Hepatocyte (in vitro differentiated cells): ENCODE results near the gene PLD1. TPM values are rescaled to one million over a fixed set of nuclear protein-coding genes. Genes with fewer than 3 reads are reported as not detected.

Source experiments
- DNase-seq: peaks from one replicate; pipeline ENCODE4 v3.0.0-alpha.2; 2016; ENCODE audit warnings: low spot score
- H2AFZ ChIP-seq: fragments of 200-600 bp; sonication (generic); 2 replicates; pipeline ENCODE4 v1.6.0; 2016; ENCODE audit warnings: antibody characterized with exemption, mild to moderate bottlenecking
- H3K27ac ChIP-seq: fragments of 200-600 bp; sonication (generic); 2 replicates; pipeline ENCODE4 v1.5.1; 2016; ENCODE audit warnings: mild to moderate bottlenecking
- H3K27me3 ChIP-seq: fragments of 200-600 bp; sonication (generic); 2 replicates; pipeline ENCODE4 v1.6.1; 2016
- H3K36me3 ChIP-seq: fragments of 200-600 bp; sonication (generic); replicated peaks from 2 replicates; pipeline ENCODE4 v1.5.1; 2016; ENCODE audit warnings: low read depth; ENCODE audit not compliant: insufficient read depth
- H3K4me1 ChIP-seq: fragments of 200-600 bp; sonication (generic); 2 replicates; pipeline ENCODE4 v1.5.1; 2016; ENCODE audit warnings: mild to moderate bottlenecking, moderate library complexity; ENCODE audit not compliant: insufficient read depth
- H3K4me2 ChIP-seq: fragments of 200-600 bp; sonication (generic); 2 replicates; pipeline ENCODE4 v1.6.0; 2016
- H3K4me3 ChIP-seq: fragments of 200-600 bp; sonication (generic); 2 replicates; pipeline ENCODE4 v1.5.1; 2016; ENCODE audit warnings: mild to moderate bottlenecking
- H3K79me2 ChIP-seq: fragments of 200-600 bp; sonication (generic); 2 replicates; pipeline ENCODE4 v1.6.0; 2017; ENCODE audit warnings: mild to moderate bottlenecking
- H3K9me2 ChIP-seq: fragments of 200-600 bp; sonication (generic); replicated peaks from 2 replicates; pipeline ENCODE4 v1.6.0; 2017; ENCODE audit warnings: mild to moderate bottlenecking; ENCODE audit not compliant: insufficient read depth
- H3K9me3 ChIP-seq: fragments of 200-600 bp; sonication (generic); 2 replicates; pipeline ENCODE4 v1.5.1; 2016; ENCODE audit warnings: low read depth, mild to moderate bottlenecking
- H4K20me1 ChIP-seq: fragments of 200-600 bp; sonication (generic); 2 replicates; pipeline ENCODE4 v1.6.0; 2016; ENCODE audit warnings: mild to moderate bottlenecking; ENCODE audit not compliant: insufficient read depth, poor library complexity, severe bottlenecking
- EZH2 ChIP-seq: fragments of 200-600 bp; sonication (generic); IDR thresholded peaks from 2 replicates; pipeline ENCODE4 v1.6.1; 2016; ENCODE audit warnings: antibody characterized with exemption, mild to moderate bottlenecking, borderline replicate concordance
- EZH2phosphoT487 ChIP-seq: fragments of 200-600 bp; sonication (generic); IDR thresholded peaks from one replicate; pipeline ENCODE4 v1.6.1; 2018; ENCODE audit warnings: antibody characterized with exemption, mild to moderate bottlenecking, low read depth, moderate library complexity; ENCODE audit not compliant: unreplicated experiment, severe bottlenecking
- WGBS: methylation state at CpG from one replicate; pipeline ENCODE4 v1.1.6; 2016; ENCODE audit warnings: low lambda C conversion rate; ENCODE audit errors: missing lambda C conversion rate; 5-methylcytosine and 5-hydroxymethylcytosine counted together
- polyA plus RNA-seq: library from polyadenylated mRNA; unstranded; fragments of >200 nt; fragmentation: Nextera tagmentation; extraction: Ambion mirVana; gene quantifications from 2 replicates; pipeline ENCODE4 v1.2.1, GENCODE V29; 2016
- total RNA-seq: library from RNA; depleted of rRNA; stranded (reverse); fragments of >200 nt; gene quantifications from 2 replicates; pipeline ENCODE4 v1.2.3, GENCODE V29; 2014
- TF ChIP-seq, protein P1 (sequence below): fragments of 200-600 bp; sonication (generic); IDR thresholded peaks from 2 replicates; pipeline ENCODE4 v1.5.1; 2016; ENCODE audit warnings: antibody characterized with exemption, mild to moderate bottlenecking; ENCODE audit not compliant: poor library complexity

Gene PLD1
- total and polyA plus RNA-seq, 2 experiments from 2014 or later, result 29.4 to 71.1 TPM

DNA sequence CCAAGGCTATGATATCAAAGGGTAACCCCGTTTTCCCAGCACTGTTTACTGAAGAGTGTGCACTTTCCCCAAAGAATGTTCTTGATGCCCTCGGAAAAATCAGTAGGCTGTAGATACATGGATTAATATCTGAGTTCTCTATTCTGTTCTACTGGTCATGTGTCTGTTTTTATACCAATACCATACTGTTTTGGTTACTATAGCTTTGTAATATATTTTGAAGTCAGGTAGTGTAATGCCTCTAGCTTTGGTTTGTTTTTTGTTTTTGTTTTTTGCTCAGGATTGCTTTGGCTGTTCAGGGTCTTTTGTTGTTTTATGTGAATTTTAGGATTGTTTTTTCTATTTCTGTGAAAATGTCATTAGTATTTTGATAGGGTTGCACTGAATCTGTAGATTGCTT is 95.1 kb downstream of the PLD1 start:
- no peaks in the 10 kb centered on the region for H3K9me2 ChIP-seq
- TF ChIP-seq, protein P1, sequence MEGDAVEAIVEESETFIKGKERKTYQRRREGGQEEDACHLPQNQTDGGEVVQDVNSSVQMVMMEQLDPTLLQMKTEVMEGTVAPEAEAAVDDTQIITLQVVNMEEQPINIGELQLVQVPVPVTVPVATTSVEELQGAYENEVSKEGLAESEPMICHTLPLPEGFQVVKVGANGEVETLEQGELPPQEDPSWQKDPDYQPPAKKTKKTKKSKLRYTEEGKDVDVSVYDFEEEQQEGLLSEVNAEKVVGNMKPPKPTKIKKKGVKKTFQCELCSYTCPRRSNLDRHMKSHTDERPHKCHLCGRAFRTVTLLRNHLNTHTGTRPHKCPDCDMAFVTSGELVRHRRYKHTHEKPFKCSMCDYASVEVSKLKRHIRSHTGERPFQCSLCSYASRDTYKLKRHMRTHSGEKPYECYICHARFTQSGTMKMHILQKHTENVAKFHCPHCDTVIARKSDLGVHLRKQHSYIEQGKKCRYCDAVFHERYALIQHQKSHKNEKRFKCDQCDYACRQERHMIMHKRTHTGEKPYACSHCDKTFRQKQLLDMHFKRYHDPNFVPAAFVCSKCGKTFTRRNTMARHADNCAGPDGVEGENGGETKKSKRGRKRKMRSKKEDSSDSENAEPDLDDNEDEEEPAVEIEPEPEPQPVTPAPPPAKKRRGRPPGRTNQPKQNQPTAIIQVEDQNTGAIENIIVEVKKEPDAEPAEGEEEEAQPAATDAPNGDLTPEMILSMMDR, result no peak
- TF ChIP-seq EZH2phosphoT487, result no peak
- no peak for TF ChIP-seq EZH2
- H3K4me3 ChIP-seq, result no peak overlapping the region
- H3K27me3 ChIP-seq, result no peaks in the 10 kb centered on the region
- H2AFZ ChIP-seq, result no peak overlapping the region
- no peaks in the 10 kb centered on the region for H3K4me1 ChIP-seq
- H3K79me2 ChIP-seq, result no peaks in the 10 kb centered on the region
- H3K36me3 ChIP-seq, result no peaks in the 10 kb centered on the region
- H4K20me1 ChIP-seq, result no peaks in the 10 kb centered on the region
- peaks cover 5% of the 10 kb centered on the region for H3K9me3 ChIP-seq
- 94% methylated on average over 2 of the region's 2 CpGs for WGBS
- no peak for DNase-seq
- no peak overlapping the region for H3K27ac ChIP-seq
- H3K4me2 ChIP-seq, result no peak overlapping the region

DNA sequence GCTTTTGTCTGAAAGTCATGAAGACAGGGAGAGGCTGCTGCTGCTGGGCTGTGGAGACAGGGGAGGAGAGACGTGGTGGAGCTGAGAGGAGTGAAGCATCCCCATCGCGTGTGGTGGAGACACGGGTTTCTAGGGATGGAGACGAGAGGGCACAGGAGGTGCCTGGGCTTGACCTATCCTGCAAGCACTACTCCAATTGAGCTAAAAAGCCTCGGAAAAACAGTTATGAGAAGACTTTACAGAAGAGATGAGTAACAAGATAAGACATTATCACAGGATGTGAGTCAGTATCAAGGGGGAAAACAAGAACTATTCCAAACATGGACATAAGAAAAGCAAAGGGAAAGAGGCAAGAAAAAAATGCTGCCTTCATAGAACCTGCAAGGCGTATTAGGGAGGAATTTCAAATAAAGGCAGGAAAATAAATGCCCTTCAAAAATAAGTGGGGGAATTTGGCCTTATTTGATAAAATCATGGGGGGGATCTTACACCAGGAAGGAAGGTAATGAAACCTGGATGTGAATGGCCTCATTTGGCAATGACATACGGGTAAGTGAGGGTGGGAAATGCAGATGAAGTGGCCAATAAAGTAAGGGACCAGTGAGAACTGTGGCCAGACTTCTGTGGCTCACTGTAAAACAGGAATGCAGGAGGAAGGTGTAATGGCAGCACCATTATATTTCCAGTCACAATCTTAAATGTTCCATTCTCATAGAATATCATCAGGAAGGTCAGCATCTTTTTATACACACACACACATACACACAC is 97.9 kb downstream of the PLD1 start:
- no peak overlapping the region for H3K4me3 ChIP-seq
- H3K27ac ChIP-seq, result no peak overlapping the region
- H3K36me3 ChIP-seq, result no peaks in the 10 kb centered on the region
- H2AFZ ChIP-seq, result no peak overlapping the region
- H3K9me3 ChIP-seq, result peaks cover 5% of the 10 kb centered on the region
- no peaks in the 10 kb centered on the region for H3K79me2 ChIP-seq
- H3K9me2 ChIP-seq, result no peaks in the 10 kb centered on the region
- H4K20me1 ChIP-seq, result no peaks in the 10 kb centered on the region
- TF ChIP-seq EZH2 (no peak), EZH2phosphoT487 (no peak)
- TF ChIP-seq, protein P1, result no peak
- no peaks in the 10 kb centered on the region for H3K27me3 ChIP-seq
- H3K4me2 ChIP-seq, result no peak overlapping the region
- no peak for DNase-seq
- 88% methylated on average over 8 of the region's 8 CpGs for WGBS
- H3K4me1 ChIP-seq, result no peaks in the 10 kb centered on the region

DNA sequence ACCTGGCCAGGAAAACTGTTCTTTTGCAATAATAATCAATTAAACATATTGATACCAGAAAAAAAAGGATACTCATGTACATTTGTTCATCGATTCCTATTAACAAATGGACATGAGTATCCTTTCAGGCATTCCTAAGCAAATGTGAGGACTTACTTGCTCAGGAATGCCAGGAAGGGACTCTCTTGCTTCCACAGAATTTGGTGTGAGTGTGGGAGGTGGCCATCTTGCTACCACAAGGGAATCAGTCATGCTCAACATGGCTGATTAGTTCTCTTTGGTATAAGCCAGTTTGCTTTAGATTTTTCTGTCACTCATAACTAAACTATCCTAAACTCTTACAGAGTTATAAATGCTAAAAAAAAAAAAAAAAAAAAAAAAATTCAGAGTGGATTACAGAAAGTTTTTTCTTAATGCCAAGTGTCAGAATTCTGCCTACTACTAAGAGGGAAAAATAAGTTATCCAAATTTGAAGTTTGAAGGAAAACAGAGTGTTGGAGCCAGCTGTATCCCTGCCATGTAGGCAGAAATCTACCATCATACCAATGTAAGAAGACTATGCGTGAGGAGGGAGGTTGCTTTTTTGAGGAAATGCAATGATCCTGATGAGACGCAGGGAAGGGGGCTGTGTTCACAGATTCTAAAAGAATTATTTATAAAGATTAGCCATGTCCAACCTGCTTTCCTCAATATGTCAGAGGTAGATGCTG is 98.7 kb downstream of the PLD1 start:
- Histone ChIP-seq H3K79me2 (no peaks in the 10 kb centered on the region), H3K4me3 (no peak overlapping the region), H3K9me2 (no peaks in the 10 kb centered on the region), H4K20me1 (no peaks in the 10 kb centered on the region), H3K27ac (no peak overlapping the region), H3K36me3 (no peaks in the 10 kb centered on the region), H3K9me3 (peaks cover 5% of the 10 kb centered on the region), H3K4me1 (no peaks in the 10 kb centered on the region), H2AFZ (no peak overlapping the region), H3K4me2 (no peak overlapping the region), H3K27me3 (no peaks in the 10 kb centered on the region)
- WGBS, result 77% methylated on average over 3 of the region's 3 CpGs
- TF ChIP-seq EZH2phosphoT487, result no peak
- TF ChIP-seq, protein P1, result no peak
- no peak for TF ChIP-seq EZH2
- DNase-seq, result no peak
